Mesenteric fat pad (tissue), 1 donor: Measurements from ENCODE around the gene PCDHGA9. TPM values are rescaled to one million over a fixed set of nuclear protein-coding genes. Genes with fewer than 3 reads are reported as not detected.

Source experiments
- total RNA-seq: library from RNA; stranded (reverse); fragmentation: NEBNext Ultra II Directional; extraction: Animal tissue kit (Norgen Biotek cat#: 25700); gene quantifications from one replicate; pipeline ENCODE4 v1.2.1, GENCODE V29; 2021
- donor health status: DM: yes; HTN: yes; CAD: no.

Gene PCDHGA9
- total RNA-seq, 1 donor from 2014 or later, result 3.9 TPM

Other genes with a start within 250 kb of the PCDHGA9 start
- 1.6 TPM for gene PCDHB7, start 230.1 kb upstream of the PCDHGA9 start, total RNA-seq
- gene PCDHB8, start 225.0 kb upstream of the PCDHGA9 start, total RNA-seq, result 2.4 TPM
- 1.6 TPM for gene PCDHB16, start 220.4 kb upstream of the PCDHGA9 start, total RNA-seq
- gene PCDHB9, start 215.6 kb upstream of the PCDHGA9 start, total RNA-seq, result 1.0 TPM
- 1.4 TPM for gene PCDHB10, start 210.4 kb upstream of the PCDHGA9 start, total RNA-seq
- gene PCDHB11, start 203.2 kb upstream of the PCDHGA9 start, total RNA-seq, result 2.0 TPM
- gene PCDHB12, start 194.1 kb upstream of the PCDHGA9 start, total RNA-seq, result 3.3 TPM
- 2.8 TPM for gene PCDHB13, start 188.9 kb upstream of the PCDHGA9 start, total RNA-seq
- gene PCDHB14, start 179.4 kb upstream of the PCDHGA9 start, total RNA-seq, result 1.9 TPM
- gene PCDHB15, start 157.4 kb upstream of the PCDHGA9 start, total RNA-seq, result 3.4 TPM
- gene SLC25A2, start 98.7 kb upstream of the PCDHGA9 start, total RNA-seq, result 0.61 TPM
- gene TAF7, start 82.0 kb upstream of the PCDHGA9 start, total RNA-seq, result 53.9 TPM
- 0.48 TPM for gene PCDHGA1, start 72.3 kb upstream of the PCDHGA9 start, total RNA-seq
- 3.7 TPM for gene PCDHGA2, start 64.0 kb upstream of the PCDHGA9 start, total RNA-seq
- 2.2 TPM for gene PCDHGA3, start 58.9 kb upstream of the PCDHGA9 start, total RNA-seq
- gene PCDHGB1, start 52.7 kb upstream of the PCDHGA9 start, total RNA-seq, result 1.3 TPM
- 4.7 TPM for gene PCDHGA4, start 47.8 kb upstream of the PCDHGA9 start, total RNA-seq
- gene PCDHGB2, start 42.8 kb upstream of the PCDHGA9 start, total RNA-seq, result 3.1 TPM
- gene PCDHGA5, start 38.6 kb upstream of the PCDHGA9 start, total RNA-seq, result 2.7 TPM
- 2.7 TPM for gene PCDHGB3, start 32.5 kb upstream of the PCDHGA9 start, total RNA-seq
- gene PCDHGA6, start 28.9 kb upstream of the PCDHGA9 start, total RNA-seq, result 3.1 TPM
- 1.9 TPM for gene PCDHGA7, start 20.0 kb upstream of the PCDHGA9 start, total RNA-seq
- gene PCDHGB4, start 15.1 kb upstream of the PCDHGA9 start, total RNA-seq, result 3.2 TPM
- 0.87 TPM for gene PCDHGA8, start 10.1 kb upstream of the PCDHGA9 start, total RNA-seq
- gene PCDHGB5, start 4.8 kb upstream of the PCDHGA9 start, total RNA-seq, result 5.9 TPM
- gene PCDHGB6, start 5.2 kb downstream of the PCDHGA9 start, total RNA-seq, result 5.3 TPM
- gene PCDHGA10, start 10.2 kb downstream of the PCDHGA9 start, total RNA-seq, result 4.2 TPM
- 8.1 TPM for gene PCDHGB7, start 14.9 kb downstream of the PCDHGA9 start, total RNA-seq
- 3.1 TPM for gene PCDHGA11, start 18.3 kb downstream of the PCDHGA9 start, total RNA-seq
- 4.6 TPM for gene PCDHGA12, start 27.7 kb downstream of the PCDHGA9 start, total RNA-seq
- 46.8 TPM for gene PCDHGC3, start 73.2 kb downstream of the PCDHGA9 start, total RNA-seq
- 1.7 TPM for gene PCDHGC4, start 82.3 kb downstream of the PCDHGA9 start, total RNA-seq
- 1.1 TPM for gene PCDHGC5, start 86.3 kb downstream of the PCDHGA9 start, total RNA-seq
- gene DIAPH1, start 216.2 kb downstream of the PCDHGA9 start, total RNA-seq, result 49.5 TPM
- 39.3 TPM for gene HDAC3, start 234.1 kb downstream of the PCDHGA9 start, total RNA-seq
- gene RELL2, start 234.2 kb downstream of the PCDHGA9 start, total RNA-seq, result 1.5 TPM
- gene FCHSD1, start 248.6 kb downstream of the PCDHGA9 start, total RNA-seq, result 11.5 TPM